GM19467 (cell line): ENCODE data around the gene CDH5.

Experiments
- ATAC-seq: cut with Tn5 transposase; IDR thresholded peaks from one replicate; pipeline ENCODE4 v1.9.1; 2021; ENCODE audit warnings: mild to moderate bottlenecking, moderate library complexity; ENCODE audit not compliant: unreplicated experiment

CDH5 gene

DNA sequence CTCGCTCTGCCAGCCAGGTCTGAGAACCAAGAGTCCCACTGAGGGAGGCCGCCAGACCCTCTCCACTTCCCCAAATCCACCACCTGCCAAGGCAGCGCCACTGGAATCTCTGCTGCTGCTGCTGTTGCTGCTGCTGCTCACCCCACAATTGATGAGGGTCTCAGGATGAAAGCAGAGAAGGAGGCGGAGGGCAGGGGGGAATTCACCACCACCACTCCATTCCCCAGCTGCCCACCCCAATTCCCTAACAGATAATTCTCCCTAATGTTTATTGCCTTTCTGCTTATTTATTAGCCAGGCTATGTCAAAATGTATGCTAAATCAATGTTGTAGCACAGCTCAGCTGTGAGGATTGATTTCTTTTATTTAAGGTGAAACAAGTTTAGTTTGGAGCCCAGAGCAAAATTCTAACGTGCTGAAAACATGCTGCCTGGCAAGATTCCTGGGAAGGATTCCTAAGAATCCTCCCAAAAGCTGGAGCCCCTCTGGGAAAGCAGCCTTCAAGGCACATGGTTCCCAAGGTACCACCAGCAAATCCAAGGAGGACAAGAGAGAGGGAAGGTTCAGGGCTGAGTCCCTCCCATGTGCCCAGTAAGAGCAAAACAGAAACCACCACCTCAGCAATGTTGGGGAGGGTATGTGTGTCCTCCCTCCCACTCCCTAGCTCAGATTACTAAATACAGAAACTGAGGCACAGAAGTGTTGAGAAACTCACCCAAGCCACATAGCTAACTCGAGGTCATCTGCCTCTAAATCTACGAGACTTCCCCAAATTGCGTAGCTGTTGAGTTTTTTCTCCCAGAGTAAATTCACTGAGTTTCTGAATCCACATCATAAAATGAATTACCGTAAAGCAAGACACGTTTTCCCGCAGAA is 12.2 kb upstream of the CDH5 start:
- ATAC-seq, result no peak

DNA sequence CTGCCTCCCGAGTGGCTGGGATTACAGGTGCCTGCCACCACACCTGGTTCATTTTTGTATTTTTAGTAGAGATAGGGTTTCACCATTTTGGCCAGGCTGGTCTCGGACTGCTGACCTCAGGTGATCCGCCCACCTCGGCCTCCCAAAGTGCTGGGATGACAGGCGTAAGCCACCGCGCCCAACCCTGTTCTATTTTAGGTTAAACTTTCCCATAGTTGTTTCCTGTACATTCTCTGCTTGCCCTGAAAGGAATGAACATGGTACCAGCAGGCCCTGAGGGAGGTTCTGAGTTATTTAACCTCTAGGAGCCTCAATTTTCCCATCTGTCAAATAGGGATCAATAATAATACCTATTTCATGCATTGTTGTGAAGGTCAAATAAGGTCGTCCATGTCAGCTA is 11.0 kb upstream of the CDH5 start:
- ATAC-seq, result no peak

DNA sequence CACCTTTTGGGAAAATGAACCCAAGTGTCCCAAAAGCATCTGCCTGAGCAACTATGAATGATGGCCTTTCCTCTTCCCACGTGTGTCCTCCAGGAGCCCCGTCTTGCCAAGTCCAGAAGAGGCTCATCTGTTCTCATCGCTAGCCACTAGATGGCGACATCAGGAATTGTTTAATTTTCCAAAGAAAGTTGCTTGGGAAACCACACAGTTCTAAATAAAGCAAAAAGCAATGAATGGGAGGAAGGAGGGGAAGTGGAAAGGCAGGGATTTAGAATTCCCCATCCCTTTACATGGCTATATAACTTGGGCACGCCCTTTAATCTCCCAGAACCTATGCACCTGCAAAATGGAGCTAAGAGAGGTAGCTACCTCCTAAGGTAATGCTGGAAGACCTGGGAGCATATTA is 9.0 kb upstream of the CDH5 start:
- ATAC-seq, result no peak

DNA sequence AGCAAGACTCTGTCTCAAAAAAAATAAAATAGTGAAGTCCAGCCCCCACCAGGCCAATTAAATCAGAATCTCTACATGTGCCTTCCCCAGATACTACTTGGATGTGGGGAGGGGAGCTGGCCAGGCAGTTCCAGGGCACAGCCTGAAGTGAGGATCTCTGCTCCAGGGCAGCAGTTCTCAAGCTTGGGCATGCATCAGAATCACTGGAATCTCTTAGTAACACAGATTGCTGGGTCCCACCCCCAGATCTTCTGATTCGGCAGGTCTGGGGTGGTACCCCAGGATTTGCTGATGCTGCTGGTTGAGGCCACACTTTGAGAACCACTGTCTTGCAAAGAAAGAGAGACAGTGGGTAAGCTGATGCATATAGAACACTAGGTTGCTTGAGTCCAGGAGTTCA is 8.3 kb upstream of the CDH5 start:
- ATAC-seq, result no peak

DNA sequence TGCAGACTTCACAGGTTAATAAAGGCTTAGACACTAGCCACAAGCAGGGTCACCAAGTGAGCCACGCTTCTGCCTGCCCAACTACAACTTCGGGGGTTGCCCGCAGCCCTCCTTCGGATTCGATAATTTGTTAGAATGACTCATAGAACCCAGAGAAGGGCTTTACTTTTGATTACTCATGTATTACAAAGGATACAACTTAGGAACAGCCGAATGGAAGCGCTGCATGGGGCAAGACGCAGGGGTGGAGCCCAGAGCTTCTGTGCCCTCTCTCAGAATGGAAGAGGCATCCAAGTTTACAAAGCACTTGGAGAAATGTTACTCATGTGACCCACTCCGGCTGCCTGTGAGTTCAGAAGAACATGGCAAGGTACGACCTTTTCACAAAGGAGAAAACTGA is 7.5 kb upstream of the CDH5 start:
- no peak for ATAC-seq

DNA sequence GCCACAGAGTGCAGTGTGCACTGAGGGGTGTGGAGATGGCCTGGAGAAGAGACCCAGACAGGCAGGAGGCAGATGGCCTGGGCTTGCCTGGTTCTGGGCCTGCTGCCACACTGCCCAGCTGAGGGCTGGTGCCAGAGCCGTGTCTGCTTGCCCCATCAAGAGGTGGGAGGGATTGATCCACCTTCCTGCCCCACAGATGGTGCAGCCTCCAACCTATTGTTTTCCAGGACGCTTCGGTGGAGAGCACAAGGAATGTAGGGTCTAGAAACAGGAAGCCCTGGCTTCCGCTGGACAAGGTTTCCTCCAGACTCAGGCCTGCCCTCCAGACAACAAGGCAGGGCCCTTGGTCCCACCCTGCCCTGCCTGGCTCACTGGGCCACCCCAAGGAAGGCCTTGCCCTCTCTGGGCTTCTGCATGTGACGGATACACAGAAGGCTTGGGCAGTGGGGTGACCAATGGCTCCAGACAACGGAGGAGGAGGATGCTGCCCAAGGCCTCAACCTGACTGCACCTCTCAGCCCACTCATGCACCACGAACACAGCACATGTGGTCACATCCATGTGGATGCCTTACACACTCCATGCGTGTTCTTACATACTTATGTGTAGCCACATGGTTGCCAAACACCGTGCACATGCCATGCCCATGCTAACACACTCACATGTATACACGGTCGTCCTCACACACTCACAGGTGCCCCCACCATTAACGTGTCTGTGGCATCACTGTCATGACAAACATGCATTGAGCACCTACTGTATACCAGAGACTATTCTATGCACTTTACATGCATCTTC is 6.5 kb upstream of the CDH5 start:
- ATAC-seq, result no peak

DNA sequence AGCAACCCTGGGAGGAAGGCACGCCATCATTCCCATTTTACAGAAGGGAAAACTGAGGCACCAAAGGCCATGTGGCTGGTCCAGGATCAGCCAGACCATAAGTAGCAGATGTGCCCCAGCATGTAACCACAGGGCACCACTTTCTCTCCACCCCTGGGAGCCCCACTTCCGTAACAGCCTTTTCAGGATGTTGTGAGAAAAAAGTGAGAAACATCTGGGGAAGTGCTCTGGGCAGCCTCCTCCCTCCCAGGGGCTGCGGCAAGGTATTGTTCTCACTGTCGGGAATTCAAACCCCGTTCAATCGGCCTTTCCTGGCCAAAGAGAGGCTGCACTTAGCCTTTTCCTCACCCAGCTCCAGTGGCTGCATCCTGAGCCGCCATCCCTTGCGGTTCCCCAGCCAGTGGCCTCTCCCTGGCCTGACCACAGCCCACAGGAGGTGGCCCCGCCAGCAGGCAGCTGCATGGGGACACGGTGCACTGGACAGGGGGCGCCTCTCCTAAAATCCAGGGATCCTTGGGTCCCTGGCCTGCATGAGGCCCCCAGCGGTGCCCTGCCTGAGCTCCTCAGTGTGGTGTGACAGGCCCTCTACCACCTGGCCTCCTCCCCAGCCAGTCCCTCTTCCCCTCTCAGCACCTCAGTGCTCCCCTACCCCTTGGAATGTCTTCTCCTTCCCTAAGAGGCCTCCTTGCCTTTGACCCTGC is 5.7 kb upstream of the CDH5 start:
- no peak for ATAC-seq

DNA sequence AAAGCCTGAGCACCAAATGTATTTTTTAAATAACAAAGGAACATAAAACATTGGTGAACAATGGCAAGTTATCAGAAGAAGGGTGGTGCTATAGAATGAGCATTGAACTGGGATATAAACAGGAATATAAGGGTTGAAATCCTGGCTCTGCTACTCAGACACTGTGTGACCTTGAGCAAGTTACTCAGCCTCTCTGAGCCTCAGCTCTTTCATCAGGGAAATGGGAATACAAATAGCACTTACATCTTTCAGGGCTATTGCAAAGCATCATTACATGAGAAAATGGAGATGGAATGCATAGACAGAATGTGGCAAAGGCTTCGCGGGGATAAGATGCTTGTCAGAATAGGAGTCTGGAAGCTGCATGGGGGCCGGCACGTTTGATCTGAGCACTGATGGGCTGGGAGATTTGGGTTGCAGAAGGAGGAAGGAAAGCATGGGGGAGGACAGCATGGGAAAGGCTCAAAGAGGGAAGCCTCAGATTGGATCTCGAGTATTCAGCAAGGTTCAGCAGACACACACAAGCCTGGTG is 4.8 kb upstream of the CDH5 start:
- no peak for ATAC-seq

DNA sequence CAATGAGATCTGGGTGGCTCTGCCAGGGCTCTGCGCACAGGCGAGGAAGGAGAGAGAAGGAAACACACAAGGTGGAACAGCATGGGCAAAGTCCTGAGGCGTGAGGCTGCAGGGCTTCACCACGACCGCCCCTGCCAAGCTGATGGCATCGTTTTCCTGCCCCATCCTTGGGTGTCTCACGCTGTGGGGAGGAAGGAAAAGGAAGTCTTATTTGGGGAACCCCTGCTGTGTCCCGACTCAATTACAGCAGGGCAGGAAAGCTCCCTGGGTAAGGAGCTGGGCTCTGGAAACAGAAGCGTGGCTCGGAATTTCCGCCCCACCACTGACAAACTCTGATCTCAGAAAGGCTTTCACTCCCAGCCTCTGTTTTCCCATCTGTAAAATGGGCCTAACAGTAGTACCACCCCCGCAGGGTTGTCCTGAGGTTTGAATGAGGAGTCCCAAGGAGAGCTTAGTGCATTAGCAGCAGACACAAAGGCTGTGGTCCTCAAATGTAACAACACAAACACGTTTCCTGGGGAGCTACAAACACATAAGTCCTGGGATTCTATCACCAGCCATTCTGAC is 3.2 kb upstream of the CDH5 start:
- no peak for ATAC-seq

DNA sequence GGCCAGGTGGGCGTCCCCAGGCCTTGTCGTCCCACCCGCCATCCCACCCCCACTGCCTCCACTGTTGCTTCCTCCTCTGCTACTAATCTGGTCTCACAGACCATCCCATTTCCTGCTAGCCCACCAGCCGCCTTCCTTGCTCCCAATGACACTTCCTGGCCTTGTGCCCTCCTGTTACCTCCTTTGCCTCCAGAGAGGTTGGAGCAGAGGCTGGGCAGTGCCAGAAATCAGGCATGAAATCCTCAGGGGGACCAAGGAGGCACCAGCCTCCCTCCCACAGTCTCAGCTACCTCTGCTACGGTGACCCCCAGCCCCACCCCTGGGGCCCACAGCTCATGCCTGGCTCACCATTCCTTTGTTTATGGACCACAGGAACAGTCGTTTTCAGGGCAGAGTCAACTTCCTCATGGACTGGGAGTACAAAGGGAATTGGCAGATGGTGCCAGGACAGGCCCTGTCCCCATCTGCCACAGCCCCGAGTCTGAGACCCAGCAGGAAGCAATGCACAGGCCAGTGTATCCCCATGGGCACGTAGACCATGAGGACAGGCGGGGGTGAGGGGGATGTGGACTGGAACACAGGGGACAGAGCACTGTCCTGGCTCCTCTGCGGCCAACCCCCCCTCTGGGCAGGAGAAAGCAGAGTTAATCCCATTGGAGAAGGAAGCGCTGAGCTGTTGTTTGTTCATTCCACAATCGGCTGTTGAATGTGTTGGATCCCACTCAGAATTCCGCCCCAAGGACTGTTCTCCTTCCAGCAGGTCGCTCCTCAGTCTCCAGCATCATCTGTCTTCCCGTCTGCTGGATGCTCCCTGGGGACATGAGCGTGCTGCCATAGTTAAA is 2.2 kb upstream of the CDH5 start:
- ATAC-seq, result no peak

DNA sequence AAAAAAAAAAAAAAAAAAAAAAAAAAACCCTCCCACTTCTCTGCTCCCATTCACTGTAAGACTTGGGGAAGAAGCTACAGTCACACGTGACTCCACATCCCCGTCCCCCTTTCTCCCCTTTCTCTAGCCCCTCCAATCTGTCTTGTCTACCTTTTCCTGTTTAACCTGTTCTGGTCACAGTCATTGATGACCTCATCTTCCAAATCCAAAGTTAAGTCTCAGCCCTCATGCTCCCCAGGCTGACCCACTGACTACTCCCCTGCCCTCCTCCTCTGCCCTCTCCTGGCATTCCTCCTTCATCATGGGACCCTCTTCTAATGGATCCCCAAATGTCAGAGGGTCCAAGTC is 1.6 kb upstream of the CDH5 start:
- ATAC-seq, result no peak

DNA sequence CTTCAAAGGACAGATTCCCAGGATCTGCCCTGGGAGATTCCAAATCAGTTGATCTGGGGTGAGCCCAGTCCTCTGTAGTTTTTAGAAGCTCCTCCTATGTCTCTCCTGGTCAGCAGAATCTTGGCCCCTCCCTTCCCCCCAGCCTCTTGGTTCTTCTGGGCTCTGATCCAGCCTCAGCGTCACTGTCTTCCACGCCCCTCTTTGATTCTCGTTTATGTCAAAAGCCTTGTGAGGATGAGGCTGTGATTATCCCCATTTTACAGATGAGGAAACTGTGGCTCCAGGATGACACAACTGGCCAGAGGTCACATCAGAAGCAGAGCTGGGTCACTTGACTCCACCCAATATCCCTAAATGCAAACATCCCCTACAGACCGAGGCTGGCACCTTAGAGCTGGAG is 840 bp upstream of the CDH5 start:
- ATAC-seq, result no peak

DNA sequence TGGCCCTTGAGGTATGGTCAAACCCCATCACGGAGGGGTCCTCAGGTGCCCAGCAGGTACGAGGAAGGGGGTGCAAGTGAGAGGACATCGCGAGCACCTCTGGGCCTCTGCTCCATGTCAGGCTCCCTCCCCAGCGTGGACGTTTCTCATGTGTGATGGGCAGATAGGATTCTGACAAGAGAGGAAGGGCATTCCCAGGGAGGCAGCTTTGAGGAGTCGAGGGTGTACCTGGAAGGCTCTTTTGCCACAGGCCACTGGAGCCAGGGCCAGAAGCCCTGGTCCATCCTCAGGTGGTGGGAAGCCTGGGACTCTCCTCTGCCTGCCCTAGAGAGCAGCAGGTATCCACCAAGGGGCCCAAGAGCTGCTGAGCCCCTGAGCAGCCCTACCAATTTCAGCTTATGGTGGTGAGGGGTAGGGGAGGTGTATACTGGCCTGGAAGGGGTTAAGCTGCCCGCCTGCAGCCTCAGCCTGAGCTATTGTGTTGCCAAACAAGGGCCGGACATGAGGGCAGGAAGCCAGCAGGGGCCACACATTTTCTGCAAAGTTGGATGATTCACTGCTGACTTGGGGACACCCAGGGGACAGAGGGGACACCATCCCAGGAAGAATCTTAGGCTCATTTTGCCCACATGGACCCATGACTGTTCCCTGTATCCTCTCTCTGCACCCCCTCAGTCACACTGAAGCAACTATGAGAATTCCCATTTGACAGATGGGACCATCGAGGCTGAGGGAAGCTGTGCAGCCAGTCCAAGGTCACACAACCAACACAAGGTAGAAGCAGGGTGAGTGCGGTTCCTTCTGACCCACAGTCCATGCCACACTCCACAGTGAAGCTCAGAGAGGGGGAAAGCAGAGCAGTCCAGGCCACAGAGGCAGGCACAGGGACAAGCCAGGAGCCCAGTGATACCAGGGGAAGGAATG is 1.7 kb downstream of the CDH5 start:
- no peak for ATAC-seq

DNA sequence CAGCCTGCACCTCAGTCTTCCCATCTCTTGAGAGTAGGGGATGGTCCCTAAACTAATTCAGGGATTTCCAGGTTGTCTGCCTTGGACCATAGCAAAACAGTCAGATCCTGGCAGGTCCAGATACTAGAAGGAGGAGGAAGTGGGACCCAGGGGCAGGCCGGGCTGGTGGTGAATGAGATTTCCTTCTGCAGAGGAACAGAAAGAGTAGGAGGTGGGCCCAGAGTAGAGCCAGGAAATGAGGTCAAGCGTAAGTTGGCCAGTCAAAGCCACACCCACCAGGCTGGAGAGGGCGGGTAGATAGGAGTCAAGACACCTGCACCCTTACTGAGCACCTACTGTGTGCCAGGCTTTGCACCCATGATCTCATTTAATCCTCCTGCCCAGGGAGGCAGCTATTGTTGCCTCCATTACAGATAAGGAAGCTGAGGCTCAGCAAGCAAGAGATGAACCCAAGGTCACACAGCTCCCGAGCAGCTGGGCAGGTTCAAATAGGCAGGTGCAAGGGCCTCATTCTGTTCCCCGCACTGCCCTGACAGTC is 2.6 kb downstream of the CDH5 start:
- no peak for ATAC-seq

DNA sequence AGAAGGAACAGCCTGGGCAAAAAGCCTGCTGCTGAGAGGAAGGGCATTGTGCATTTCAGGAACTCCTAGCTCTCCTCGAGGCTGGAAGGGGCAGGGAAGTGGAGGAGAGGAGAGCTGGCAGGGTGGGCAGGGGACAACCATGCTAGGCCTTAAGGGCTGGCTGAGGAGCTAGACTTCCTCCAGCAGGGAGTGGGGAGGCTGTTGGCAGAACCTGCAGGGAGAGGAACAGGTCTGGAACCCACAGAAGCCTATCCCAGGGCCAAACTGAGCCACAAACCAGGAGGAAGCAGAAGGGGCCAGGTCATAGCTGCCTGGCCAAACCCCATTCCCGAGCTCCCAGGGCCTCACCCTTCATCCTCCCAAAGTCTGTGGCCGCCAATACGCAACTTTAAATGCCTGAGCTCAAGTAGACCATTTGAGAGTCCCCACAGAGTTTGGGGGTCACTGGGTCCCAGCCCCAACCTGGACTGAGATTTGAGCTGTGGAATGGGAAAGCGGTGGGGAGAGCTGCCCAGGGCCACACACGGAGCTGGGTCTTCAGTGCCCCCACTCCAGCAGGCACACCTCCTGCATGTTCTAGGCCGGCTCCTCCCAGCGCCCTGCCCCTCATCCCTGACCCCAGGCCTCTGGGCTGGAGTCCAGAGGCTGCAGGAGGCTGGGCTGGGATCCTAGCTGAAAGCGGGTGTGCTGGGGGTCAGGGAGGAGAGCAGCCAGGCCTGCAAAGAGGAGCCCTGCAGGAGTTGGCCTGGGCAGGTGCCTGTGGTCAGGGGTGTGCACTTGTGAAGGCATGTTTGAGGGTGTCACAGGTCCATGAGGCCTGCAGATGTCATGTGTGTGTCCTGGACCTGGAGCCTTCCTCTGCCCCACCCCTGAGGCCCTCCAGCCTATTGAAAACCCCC is 4.5 kb downstream of the CDH5 start:
- no peak for ATAC-seq

DNA sequence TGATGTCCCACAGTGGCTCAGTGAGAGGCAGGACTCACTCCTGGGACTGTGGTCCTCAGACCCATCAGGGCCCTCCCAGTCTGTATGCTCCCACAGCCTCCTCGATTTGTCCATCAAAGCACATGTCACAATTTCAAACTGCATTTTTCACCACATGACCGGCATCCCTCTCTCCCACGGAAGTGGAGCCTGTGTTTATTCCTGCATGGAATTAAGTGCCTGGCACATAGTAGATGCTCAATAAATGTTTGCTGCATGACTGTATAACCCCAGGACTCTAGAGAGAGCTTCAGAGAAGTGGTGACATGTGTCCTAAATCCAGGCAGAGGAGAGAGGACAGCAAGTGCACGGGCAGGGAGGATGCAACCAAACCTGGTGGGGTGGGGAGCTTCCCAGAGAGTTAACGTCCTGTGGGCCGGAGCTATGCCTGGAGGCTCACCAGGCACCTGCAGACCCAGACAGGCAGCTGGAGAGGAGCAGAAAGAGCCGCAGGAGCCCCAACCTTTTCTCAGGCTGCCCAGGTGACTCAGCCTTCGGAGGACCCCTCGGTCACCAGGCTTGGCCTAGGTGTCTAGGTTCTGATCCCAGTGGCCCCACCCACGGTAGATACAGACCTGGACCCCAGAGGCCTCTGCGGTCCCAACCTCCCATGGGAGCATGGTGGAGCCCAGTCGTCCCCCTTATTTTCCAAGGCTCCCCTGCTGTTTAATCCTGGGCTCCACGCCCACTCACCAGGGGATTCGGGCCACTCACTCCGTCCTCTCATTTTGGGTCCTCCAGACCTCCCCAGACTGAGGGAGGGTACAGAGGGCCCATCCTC is 5.8 kb downstream of the CDH5 start:
- ATAC-seq, result no peak

DNA sequence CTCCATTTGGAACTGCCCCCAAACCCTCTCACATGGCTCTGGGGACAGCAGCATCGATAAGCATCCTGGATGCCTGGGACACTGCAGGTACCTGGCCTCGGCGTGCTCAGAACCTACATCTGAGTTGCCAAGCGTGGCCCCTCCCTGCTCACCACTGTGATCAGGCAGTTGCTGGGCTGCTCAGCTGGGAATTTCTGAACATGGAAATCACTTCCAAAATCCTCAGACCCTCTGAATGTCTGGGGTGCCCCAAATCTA is 6.3 kb downstream of the CDH5 start:
- no peak for ATAC-seq
